Measurements from ENCODE around the gene BSCL2. TPM values are rescaled to one million over a fixed set of nuclear protein-coding genes. Genes with fewer than 3 reads are reported as not detected.

The BSCL2 gene
- total and polyA plus RNA-seq, 2 donors (not counting 1 experiment from before 2014, with no cell fraction given): 35.5 to 62.1 TPM

GRCh38 chr11:62716816-62717215 is 9.6 kb upstream of the BSCL2 start:
- DNase-seq (ENCODE audit: low read depth in 2 of 2): no peak
- peaks cover 3% of the 10 kb centered on the region for H3K4me1 ChIP-seq (ENCODE audit: control insufficient read depth, extremely low read depth, insufficient read depth, low read length)
- no peak overlapping the region for H3K4me3 ChIP-seq (replicated peaks in 1 of 4; ENCODE audit: control extremely low read depth in 1 of 4, insufficient read depth in 1 of 4, low read depth in 3 of 4, low read length in 4 of 4)
- peaks cover 37% of the 10 kb centered on the region for H3K36me3 ChIP-seq (ENCODE audit: control insufficient read depth, insufficient read depth, low read length)
- H3K27me3 ChIP-seq (ENCODE audit: control insufficient read depth, insufficient read depth, low read length): no peaks in the 10 kb centered on the region
- no peak overlapping the region for H3K4me2 ChIP-seq (ENCODE audit: extremely low read depth, insufficient read depth, low read length)
- H3K79me2 ChIP-seq (ENCODE audit: control insufficient read depth, insufficient read depth, low read length): peaks cover 48% of the 10 kb centered on the region
- no peak overlapping the region for H3K9ac ChIP-seq (ENCODE audit: insufficient read depth, low read length)
- no peak overlapping the region for H2AFZ ChIP-seq (ENCODE audit: low read length)
- H4K20me1 ChIP-seq (ENCODE audit: control insufficient read depth, extremely low read depth, insufficient read depth, low read length): no peaks in the 10 kb centered on the region
- H3K9me3 ChIP-seq (ENCODE audit: control insufficient read depth, insufficient read depth, low read depth, low read length): no peaks in the 10 kb centered on the region
- TF ChIP-seq CTCF (conservative IDR thresholded peaks at IDR 0.05 in 1 of 2, IDR thresholded peaks at IDR 0.05 in 1 of 2; ENCODE audit: low read depth in 1 of 2, low read length in 2 of 2) (no peak), EZH2 (IDR thresholded peaks at IDR 0.05; ENCODE audit: low read length, missing control alignments) (no peak)
- H3K27ac ChIP-seq (ENCODE audit: insufficient read depth, low read length): no peak overlapping the region

GRCh38 chr11:62716206-62716605 is 9.0 kb upstream of the BSCL2 start:
- no peaks in the 10 kb centered on the region for H3K9me3 ChIP-seq (ENCODE audit: control insufficient read depth, insufficient read depth, low read depth, low read length)
- no peaks in the 10 kb centered on the region for H3K27me3 ChIP-seq (ENCODE audit: control insufficient read depth, insufficient read depth, low read length)
- H2AFZ ChIP-seq (ENCODE audit: low read length): no peak overlapping the region
- peaks cover 3% of the 10 kb centered on the region for H3K4me1 ChIP-seq (ENCODE audit: control insufficient read depth, extremely low read depth, insufficient read depth, low read length)
- DNase-seq (ENCODE audit: low read depth in 2 of 2): no peak
- no peak overlapping the region for H3K9ac ChIP-seq (ENCODE audit: insufficient read depth, low read length)
- no peak overlapping the region for H3K4me3 ChIP-seq (replicated peaks in 1 of 4; ENCODE audit: control extremely low read depth in 1 of 4, insufficient read depth in 1 of 4, low read depth in 3 of 4, low read length in 4 of 4)
- TF ChIP-seq EZH2 (IDR thresholded peaks at IDR 0.05; ENCODE audit: low read length, missing control alignments): no peak
- TF ChIP-seq CTCF (conservative IDR thresholded peaks at IDR 0.05 in 1 of 2, IDR thresholded peaks at IDR 0.05 in 1 of 2; ENCODE audit: low read depth in 1 of 2, low read length in 2 of 2): no peak
- H3K27ac ChIP-seq (ENCODE audit: insufficient read depth, low read length): no peak overlapping the region
- no peak overlapping the region for H3K4me2 ChIP-seq (ENCODE audit: extremely low read depth, insufficient read depth, low read length)
- H3K79me2 ChIP-seq (ENCODE audit: control insufficient read depth, insufficient read depth, low read length): peaks cover 43% of the 10 kb centered on the region
- peaks cover 36% of the 10 kb centered on the region for H3K36me3 ChIP-seq (ENCODE audit: control insufficient read depth, insufficient read depth, low read length)
- no peaks in the 10 kb centered on the region for H4K20me1 ChIP-seq (ENCODE audit: control insufficient read depth, extremely low read depth, insufficient read depth, low read length)

GRCh38 chr11:62715150-62716130 is 8.2 kb upstream of the BSCL2 start:
- DNase-seq (ENCODE audit: low read depth in 2 of 2): no peak
- Histone ChIP-seq H3K27ac (ENCODE audit: insufficient read depth, low read length) (no peak overlapping the region), H3K9ac (ENCODE audit: insufficient read depth, low read length) (no peak overlapping the region), H4K20me1 (ENCODE audit: control insufficient read depth, extremely low read depth, insufficient read depth, low read length) (no peaks in the 10 kb centered on the region), H3K36me3 (ENCODE audit: control insufficient read depth, insufficient read depth, low read length) (peaks cover 36% of the 10 kb centered on the region), H3K9me3 (ENCODE audit: control insufficient read depth, insufficient read depth, low read depth, low read length) (no peaks in the 10 kb centered on the region), H3K27me3 (ENCODE audit: control insufficient read depth, insufficient read depth, low read length) (no peaks in the 10 kb centered on the region), H3K79me2 (ENCODE audit: control insufficient read depth, insufficient read depth, low read length) (peaks cover 38% of the 10 kb centered on the region), H3K4me3 (replicated peaks in 1 of 4; ENCODE audit: control extremely low read depth in 1 of 4, insufficient read depth in 1 of 4, low read depth in 3 of 4, low read length in 4 of 4) (no peak overlapping the region), H2AFZ (ENCODE audit: low read length) (no peak overlapping the region), H3K4me2 (ENCODE audit: extremely low read depth, insufficient read depth, low read length) (no peak overlapping the region), H3K4me1 (ENCODE audit: control insufficient read depth, extremely low read depth, insufficient read depth, low read length) (peaks cover 3% of the 10 kb centered on the region)
- no peak for TF ChIP-seq EZH2 (IDR thresholded peaks at IDR 0.05; ENCODE audit: low read length, missing control alignments)
